HG02943 (cell line): ENCODE results near the gene ADAMTS13.

ENCODE experiments used
- ATAC-seq: cut with Tn5 transposase; IDR thresholded peaks from one replicate; pipeline ENCODE4 v1.9.1; 2021; ENCODE audit warnings: mild to moderate bottlenecking, low read depth, moderate library complexity; ENCODE audit not compliant: unreplicated experiment

The ADAMTS13 gene

GRCh38 chr9:133423216-133423615, 1.0 kb downstream of the ADAMTS13 start:
- no peak for ATAC-seq

- no peak for ATAC-seq
Observed at GRCh38 chr9:133424187-133424586, 2.0 kb downstream of the ADAMTS13 start.

GRCh38 chr9:133425049-133425632, 3.0 kb downstream of the ADAMTS13 start:
- no peak for ATAC-seq

GRCh38 chr9:133426011-133426410, 3.8 kb downstream of the ADAMTS13 start:
- ATAC-seq, result no peak

- ATAC-seq, result no peak
Observed at GRCh38 chr9:133427658-133428348, 5.6 kb downstream of the ADAMTS13 start.

- no peak for ATAC-seq
Observed at GRCh38 chr9:133428617-133429101, 6.5 kb downstream of the ADAMTS13 start.

GRCh38 chr9:133429214-133429613, 7.0 kb downstream of the ADAMTS13 start:
- ATAC-seq, result no peak

- ATAC-seq, result no peak
Observed at GRCh38 chr9:133429641-133430161, 7.5 kb downstream of the ADAMTS13 start.

GRCh38 chr9:133430244-133430643, 8.1 kb downstream of the ADAMTS13 start:
- no peak for ATAC-seq

- ATAC-seq, result no peak
Observed at GRCh38 chr9:133433351-133433843, 11.2 kb downstream of the ADAMTS13 start.

GRCh38 chr9:133436681-133437080, 14.5 kb downstream of the ADAMTS13 start:
- ATAC-seq, result no peak

GRCh38 chr9:133437753-133438531, 15.8 kb downstream of the ADAMTS13 start:
- ATAC-seq, result no peak

GRCh38 chr9:133439337-133439736, 17.2 kb downstream of the ADAMTS13 start:
- ATAC-seq, result no peak

- no peak for ATAC-seq
Observed at GRCh38 chr9:133440874-133441273, 18.7 kb downstream of the ADAMTS13 start.

GRCh38 chr9:133441571-133441970, 19.4 kb downstream of the ADAMTS13 start:
- no peak for ATAC-seq

- ATAC-seq, result no peak
Observed at GRCh38 chr9:133443248-133443647, 21.1 kb downstream of the ADAMTS13 start.

GRCh38 chr9:133443982-133444381, 21.8 kb downstream of the ADAMTS13 start:
- ATAC-seq, result no peak

- ATAC-seq, result no peak
Observed at GRCh38 chr9:133445293-133445969, 23.3 kb downstream of the ADAMTS13 start.

GRCh38 chr9:133448487-133448972, 26.4 kb downstream of the ADAMTS13 start:
- ATAC-seq, result no peak

- ATAC-seq, result no peak
Observed at GRCh38 chr9:133449760-133450159, 27.6 kb downstream of the ADAMTS13 start.
